Transverse colon (tissue), 4 donors: ENCODE results near the gene NFYC. TPM values are rescaled to one million over a fixed set of nuclear protein-coding genes. Genes with fewer than 3 reads are reported as not detected.

ENCODE experiments used
- DNase-seq: peaks from one replicate; pipeline ENCODE4 v3.0.0-alpha.2; 2019
- H3K27ac ChIP-seq, 4 donors: fragments of 200-600 bp; sonication (generic); 2 replicates each; pipeline ENCODE4 v1.5.1; 2016 to 2018; ENCODE audit warnings: inconsistent platforms in 4 of 4
- H3K27me3 ChIP-seq: fragments of 200-600 bp; sonication (generic); 2 replicates; pipeline ENCODE4 v1.5.1; 2017; ENCODE audit warnings: inconsistent platforms
- H3K36me3 ChIP-seq, 4 donors: fragments of 200-600 bp; sonication (generic); 2 replicates each; pipeline ENCODE4 v1.5.1; 2017 to 2019; ENCODE audit warnings: inconsistent platforms in 4 of 4
- H3K4me1 ChIP-seq, 4 donors: fragments of 200-600 bp; sonication (generic); 2 replicates each; pipeline ENCODE4 v1.5.1; 2017 to 2020; ENCODE audit warnings: inconsistent platforms in 4 of 4
- H3K4me3 ChIP-seq, 4 donors: fragments of 200-600 bp; sonication (generic); 1 replicate in 1 of 4; 2 replicates in 3 of 4; pipeline versions ENCODE4 v1.5.1 to v1.6.1; 2017 to 2019; ENCODE audit warnings: inconsistent platforms in 4 of 4
- H3K9me3 ChIP-seq, 2 donors: fragments of 200-600 bp; sonication (generic); 2 replicates each; pipeline ENCODE4 v1.5.1; 2017 to 2019; ENCODE audit warnings: inconsistent platforms in 2 of 2
- EP300 ChIP-seq: sonication (generic); formaldehyde crosslinking; IDR thresholded peaks from one replicate; pipeline ENCODE4 v1.6.1; 2017; ENCODE audit warnings: antibody characterized with exemption, low read depth
- POLR2A ChIP-seq: fragments of 450-650 bp; IDR thresholded peaks from one replicate; pipeline ENCODE4 v1.6.1; 2016; ENCODE audit warnings: antibody characterized with exemption, mild to moderate bottlenecking, moderate library complexity
- POLR2AphosphoS5 ChIP-seq, 3 donors: sonication (generic); formaldehyde crosslinking; IDR thresholded peaks; one replicate each; pipeline ENCODE4 v1.6.1; 2016; ENCODE audit warnings: antibody characterized with exemption in 3 of 3
- WGBS, 2 donors: methylation state at CpG; one replicate each; pipeline ENCODE4 v1.1.5; 2018; ENCODE audit warnings: low coverage in 1 of 2; 5-methylcytosine and 5-hydroxymethylcytosine counted together
- in situ Hi-C, 4 donors: fragments of 200-750 bp; cut with MboI; loops; one replicate each; pipeline versions ENCODE4 v1.15.0 to v1.15.1; 2017; ENCODE audit warnings: low sequenced_read_pairs in 3 of 4, low pct_ligation_motif_present in 1 of 4, low pct_unique_long_range_greater_than_20kb in 1 of 4
- intact Hi-C: fragments of 100-400 bp; cut with DNase I; formaldehyde crosslinking; loops from one replicate; pipeline ENCODE4 v1.15.1; 2023; ENCODE audit warnings: low total_unique reads
- total RNA-seq, 4 donors: library from RNA; depleted of rRNA; stranded (reverse); fragments of >200 nt; gene quantifications; one replicate each; pipeline ENCODE4 v1.1.0, GENCODE V29; 2016
- TF ChIP-seq, protein P1 (sequence below), 5 experiments: fragments of 200-600 bp in 3 of 5; fragments of 450-650 bp in 2 of 5; sonication (generic) in 3 of 5; IDR thresholded peaks; 1 replicate in 2 of 5; 2 replicates in 3 of 5; pipeline ENCODE4 v1.5.1; 2016 to 2017; ENCODE audit warnings: antibody characterized with exemption in 5 of 5, inconsistent platforms in 3 of 5, mild to moderate bottlenecking in 2 of 5, moderate library complexity in 1 of 5

NFYC gene
- total RNA-seq, 4 donors from 2014 or later, result 34.4 to 101 (median 76.4) TPM

DNA sequence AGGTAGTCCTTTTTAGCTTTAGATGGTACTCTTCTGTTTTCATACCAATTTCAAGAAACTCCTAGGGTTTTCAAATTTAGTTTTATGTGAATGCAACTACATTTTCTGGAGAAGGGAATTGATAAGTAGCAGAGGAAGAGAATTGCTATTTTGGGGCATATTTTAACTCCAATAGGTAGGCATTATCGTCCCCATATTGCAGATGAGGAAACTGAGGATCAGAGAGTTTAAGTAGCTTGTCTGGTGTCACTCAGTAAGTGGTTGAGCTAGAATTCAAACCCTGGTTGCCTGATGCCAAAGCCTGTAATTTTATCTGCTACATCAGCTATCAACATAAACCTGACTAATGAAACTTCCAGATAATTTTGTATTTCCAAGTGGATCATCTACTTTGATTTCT, 1.9 kb downstream of the NFYC start:
- no peaks in the 10 kb centered on the region for H3K9me3 ChIP-seq
- H3K27me3 ChIP-seq, result no peaks in the 10 kb centered on the region
- 94% methylated on average over 1 of the region's 1 CpG; no CpG with 5 or more reads in 1 of the 2 donors for WGBS, 2 donors
- H3K4me3 ChIP-seq, result no peak overlapping the region
- TF ChIP-seq EP300 (no peak), POLR2A (no peak)
- in situ Hi-C loops (no loop called here), intact Hi-C loops (no loop called here)
- peak overlapping the region; percentile 97 to 99 (median 98) for H3K27ac ChIP-seq
- DNase-seq, result no peak
- H3K36me3 ChIP-seq, result no peaks in the 10 kb centered on the region
- peaks cover 0 to 58% (median 20%) of the 10 kb centered on the region in 4 donors for H3K4me1 ChIP-seq

- intact Hi-C loops, result no loop called here
- H3K27ac ChIP-seq, result peak overlapping the region in 2 of 4 donors; percentile 6 to 11
Observed at GRCh38 chr1:40694353-40694874, 2.9 kb downstream of the NFYC start.

GRCh38 chr1:40696294-40696693, 4.8 kb downstream of the NFYC start:
- TF ChIP-seq POLR2A (no peak), POLR2AphosphoS5 (IDR thresholded peaks at IDR 0.05) (no peak), EP300 (no peak)
- TF ChIP-seq, protein P1, sequence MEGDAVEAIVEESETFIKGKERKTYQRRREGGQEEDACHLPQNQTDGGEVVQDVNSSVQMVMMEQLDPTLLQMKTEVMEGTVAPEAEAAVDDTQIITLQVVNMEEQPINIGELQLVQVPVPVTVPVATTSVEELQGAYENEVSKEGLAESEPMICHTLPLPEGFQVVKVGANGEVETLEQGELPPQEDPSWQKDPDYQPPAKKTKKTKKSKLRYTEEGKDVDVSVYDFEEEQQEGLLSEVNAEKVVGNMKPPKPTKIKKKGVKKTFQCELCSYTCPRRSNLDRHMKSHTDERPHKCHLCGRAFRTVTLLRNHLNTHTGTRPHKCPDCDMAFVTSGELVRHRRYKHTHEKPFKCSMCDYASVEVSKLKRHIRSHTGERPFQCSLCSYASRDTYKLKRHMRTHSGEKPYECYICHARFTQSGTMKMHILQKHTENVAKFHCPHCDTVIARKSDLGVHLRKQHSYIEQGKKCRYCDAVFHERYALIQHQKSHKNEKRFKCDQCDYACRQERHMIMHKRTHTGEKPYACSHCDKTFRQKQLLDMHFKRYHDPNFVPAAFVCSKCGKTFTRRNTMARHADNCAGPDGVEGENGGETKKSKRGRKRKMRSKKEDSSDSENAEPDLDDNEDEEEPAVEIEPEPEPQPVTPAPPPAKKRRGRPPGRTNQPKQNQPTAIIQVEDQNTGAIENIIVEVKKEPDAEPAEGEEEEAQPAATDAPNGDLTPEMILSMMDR (IDR thresholded peaks at IDR 0.05), result no peak
- no peak for DNase-seq
- in situ Hi-C loops (no loop called here), intact Hi-C loops (no loop called here)
- WGBS, 2 donors, result 40 to 93% methylated on average over 1 to 4 of the region's 4 CpGs
- peaks cover 4 to 45% (median 16%) of the 10 kb centered on the region in 4 donors for H3K4me1 ChIP-seq
- H3K9me3 ChIP-seq, result no peaks in the 10 kb centered on the region
- no peaks in the 10 kb centered on the region for H3K36me3 ChIP-seq
- no peaks in the 10 kb centered on the region for H3K27me3 ChIP-seq
- H3K27ac ChIP-seq, result no peak overlapping the region
- no peak overlapping the region for H3K4me3 ChIP-seq

More at GRCh38 chr1:40694353-40694874, 2.9 kb downstream of the NFYC start:
- no peaks in the 10 kb centered on the region for H3K36me3 ChIP-seq
- in situ Hi-C loops, result no loop called here
- TF ChIP-seq, protein P1 (IDR thresholded peaks at IDR 0.05), result no peak
- no peak for TF ChIP-seq POLR2AphosphoS5 (IDR thresholded peaks at IDR 0.05)
- TF ChIP-seq POLR2A, result no peak
- no peak for TF ChIP-seq EP300
- 23 to 37% methylated on average over 2 of the region's 2 CpGs for WGBS, 2 donors
- peaks cover 0 to 58% (median 20%) of the 10 kb centered on the region in 4 donors for H3K4me1 ChIP-seq
- DNase-seq, result no peak
- H3K4me3 ChIP-seq, result no peak overlapping the region
- H3K27me3 ChIP-seq, result no peaks in the 10 kb centered on the region
- H3K9me3 ChIP-seq, result no peaks in the 10 kb centered on the region

- H3K4me3 ChIP-seq, result no peak overlapping the region
- no peak overlapping the region for H3K27ac ChIP-seq
- no peak for DNase-seq
- 67% methylated on average over 5 of the region's 5 CpGs for WGBS, 2 donors
- no peaks in the 10 kb centered on the region for H3K36me3 ChIP-seq
- in situ Hi-C loops, result no loop called here
- intact Hi-C loops, result no loop called here
- TF ChIP-seq POLR2A, result no peak
- TF ChIP-seq EP300, result no peak
- TF ChIP-seq, protein P1 (IDR thresholded peaks at IDR 0.05), result no peak
- TF ChIP-seq POLR2AphosphoS5 (IDR thresholded peaks at IDR 0.05), result no peak
- no peaks in the 10 kb centered on the region for H3K27me3 ChIP-seq
- H3K9me3 ChIP-seq, result no peaks in the 10 kb centered on the region
- H3K4me1 ChIP-seq, result peaks cover 5 to 44% (median 15%) of the 10 kb centered on the region in 4 donors
Observed at GRCh38 chr1:40697436-40697835, 5.9 kb downstream of the NFYC start.

- intact Hi-C loops, result no loop called here
- TF ChIP-seq POLR2AphosphoS5 (IDR thresholded peaks at IDR 0.05) (no peak), EP300 (no peak), POLR2A (no peak)
- TF ChIP-seq, protein P1 (IDR thresholded peaks at IDR 0.05), result no peak
- H3K27ac ChIP-seq, result peak overlapping the region in 1 of 4 donors; percentile 6
- H3K36me3 ChIP-seq, result no peaks in the 10 kb centered on the region
- H3K9me3 ChIP-seq, result no peaks in the 10 kb centered on the region
- 71 to 85% methylated on average over 6 of the region's 6 CpGs for WGBS, 2 donors
- H3K27me3 ChIP-seq, result no peaks in the 10 kb centered on the region
- H3K4me1 ChIP-seq, result peaks cover 0 to 36% (median 9%) of the 10 kb centered on the region in 4 donors
- no peak overlapping the region for H3K4me3 ChIP-seq
- in situ Hi-C loops, result no loop called here
- DNase-seq, result no peak
Observed at GRCh38 chr1:40699787-40700186, 8.3 kb downstream of the NFYC start.
